NCI-H69 (cell line): ENCODE measurements around the gene FAXDC2.
"Not testable (repeated sequence)": the region's sequence is repeated elsewhere in the genome, so short reads cannot be mapped to it uniquely, and the experiment has no call there.

ENCODE experiments used
- DNase-seq: peaks from one replicate; lab custom pipeline; 2025; lab: John Stamatoyannopoulos, UW

The FAXDC2 gene

GRCh38 chr5:154861946-154862345 is 11.5 kb upstream of the FAXDC2 start:
- DNase-seq: no peak

- no peak for DNase-seq
These were observed 10.4 kb upstream of the FAXDC2 start for GRCh38 chr5:154860765-154861164.

- DNase-seq: no peak
These were observed 9.7 kb upstream of the FAXDC2 start for GRCh38 chr5:154860123-154860522.

- peak; percentile 63 for DNase-seq
These were observed 8.8 kb upstream of the FAXDC2 start for GRCh38 chr5:154858972-154859871.

GRCh38 chr5:154858297-154858971 is 8.0 kb upstream of the FAXDC2 start, which contains the start of gene CNOT8:
CNOT8 (plus strand) TSS chr5:154858627; CDS start chr5:154863279, 4,652 bp downstream.
- DNase-seq: peak; percentile 99

DNA sequence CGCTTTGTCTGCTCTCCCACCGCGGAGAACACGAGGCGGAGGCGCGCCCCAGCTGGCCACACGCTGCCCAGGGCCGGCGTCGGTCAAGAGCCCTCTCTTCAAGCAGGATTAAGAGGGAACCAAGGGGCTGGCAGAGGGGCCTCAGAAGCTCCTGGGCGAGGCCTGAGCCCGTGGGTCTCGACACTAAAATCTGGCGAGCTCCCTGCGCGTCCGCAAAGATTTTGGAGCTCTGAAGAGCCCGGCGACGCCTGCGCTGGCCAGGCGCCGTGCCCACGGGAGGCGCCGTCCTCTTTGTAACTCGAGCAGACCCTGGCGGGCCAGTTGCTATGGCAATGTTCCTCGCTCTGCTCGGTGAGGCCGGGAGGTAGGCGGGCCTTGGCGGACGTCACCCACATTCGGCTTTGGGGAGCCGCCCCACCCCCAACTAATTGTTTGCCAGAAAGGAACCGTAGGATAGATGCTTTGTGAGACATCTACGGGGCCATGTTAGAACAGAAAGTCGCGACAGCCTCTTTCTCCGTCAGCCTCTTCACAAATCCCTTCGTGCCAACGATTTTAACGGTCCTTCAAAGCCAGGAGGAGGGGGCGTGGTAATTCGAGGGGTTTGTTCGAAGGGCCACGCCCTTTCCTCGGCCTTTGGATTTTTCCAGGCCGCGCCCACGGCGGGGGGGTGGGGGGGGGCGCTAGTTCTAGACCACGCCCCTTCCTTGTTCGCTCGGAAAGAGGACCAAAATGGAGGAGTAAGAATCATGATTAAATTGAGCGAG is 7.3 kb upstream of the FAXDC2 start:
- peak; percentile 99 for DNase-seq

GRCh38 chr5:154851351-154851750 is 948 bp upstream of the FAXDC2 start:
- DNase-seq: no peak

GRCh38 chr5:154849791-154850201 is 607 bp downstream of the FAXDC2 start:
- DNase-seq: no peak

- DNase-seq: no peak
These were observed 1.1 kb downstream of the FAXDC2 start for GRCh38 chr5:154849264-154849785.

- DNase-seq: peak; percentile 62
These were observed 5.6 kb downstream of the FAXDC2 start for GRCh38 chr5:154844809-154845208.

DNA sequence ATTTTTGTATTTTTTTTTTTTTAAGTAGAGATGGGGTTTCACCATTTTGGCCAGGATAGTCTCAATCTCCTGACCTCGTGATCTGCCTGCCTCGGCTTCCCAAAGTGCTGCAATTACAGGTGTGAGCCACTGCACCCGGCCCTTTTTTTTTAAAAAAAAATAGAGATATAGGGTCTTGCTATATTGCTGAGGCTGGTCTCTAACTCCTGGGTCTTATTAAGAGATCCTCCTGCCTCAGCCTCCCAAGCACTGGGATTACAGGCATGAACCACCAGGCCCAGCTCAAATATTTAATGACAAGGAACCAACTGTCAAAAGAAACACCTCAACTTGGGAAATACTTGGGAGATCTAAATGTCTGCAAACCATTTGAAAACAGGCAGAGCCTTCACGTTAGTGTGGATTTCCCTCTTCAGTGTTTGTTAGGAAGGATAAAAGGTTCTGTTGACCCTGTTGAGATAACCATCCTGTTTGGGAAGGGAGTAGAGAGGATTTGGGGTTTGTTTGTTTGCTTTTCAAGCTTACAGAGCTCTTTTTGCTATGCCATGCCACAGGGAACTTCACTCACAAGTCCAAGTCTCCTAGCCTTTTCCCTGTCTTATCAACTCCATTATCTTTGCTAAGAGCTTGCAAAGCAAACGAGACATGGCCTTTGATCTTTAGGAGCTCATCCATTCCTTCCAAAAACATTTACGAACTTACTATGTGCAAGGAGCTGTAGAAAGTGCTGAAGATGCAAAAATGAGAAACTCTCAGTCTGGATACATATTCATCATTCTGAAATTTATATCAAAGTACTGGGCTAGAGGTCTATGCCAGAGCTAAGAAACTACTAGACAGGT is 7.5 kb downstream of the FAXDC2 start:
- DNase-seq: no peak

DNA sequence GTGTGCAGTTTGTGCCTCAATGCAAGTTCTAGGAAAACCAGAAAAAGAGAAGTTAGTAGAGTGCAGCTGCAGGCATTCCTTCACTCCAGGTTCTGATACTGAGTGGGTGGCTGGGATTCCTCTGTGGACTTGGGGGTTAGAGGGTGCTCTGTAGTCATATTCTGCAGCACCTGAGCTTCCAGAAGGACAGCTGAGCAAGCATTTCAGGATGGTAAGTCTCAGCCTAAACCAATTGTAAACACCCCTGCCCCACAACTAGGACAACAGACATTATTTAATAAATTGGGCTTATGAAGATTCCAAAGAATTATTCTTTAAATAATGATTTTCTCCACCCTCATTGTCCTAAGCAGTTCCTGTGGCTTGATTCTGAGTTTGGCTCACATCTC is 9.1 kb downstream of the FAXDC2 start:
- no peak for DNase-seq

DNA sequence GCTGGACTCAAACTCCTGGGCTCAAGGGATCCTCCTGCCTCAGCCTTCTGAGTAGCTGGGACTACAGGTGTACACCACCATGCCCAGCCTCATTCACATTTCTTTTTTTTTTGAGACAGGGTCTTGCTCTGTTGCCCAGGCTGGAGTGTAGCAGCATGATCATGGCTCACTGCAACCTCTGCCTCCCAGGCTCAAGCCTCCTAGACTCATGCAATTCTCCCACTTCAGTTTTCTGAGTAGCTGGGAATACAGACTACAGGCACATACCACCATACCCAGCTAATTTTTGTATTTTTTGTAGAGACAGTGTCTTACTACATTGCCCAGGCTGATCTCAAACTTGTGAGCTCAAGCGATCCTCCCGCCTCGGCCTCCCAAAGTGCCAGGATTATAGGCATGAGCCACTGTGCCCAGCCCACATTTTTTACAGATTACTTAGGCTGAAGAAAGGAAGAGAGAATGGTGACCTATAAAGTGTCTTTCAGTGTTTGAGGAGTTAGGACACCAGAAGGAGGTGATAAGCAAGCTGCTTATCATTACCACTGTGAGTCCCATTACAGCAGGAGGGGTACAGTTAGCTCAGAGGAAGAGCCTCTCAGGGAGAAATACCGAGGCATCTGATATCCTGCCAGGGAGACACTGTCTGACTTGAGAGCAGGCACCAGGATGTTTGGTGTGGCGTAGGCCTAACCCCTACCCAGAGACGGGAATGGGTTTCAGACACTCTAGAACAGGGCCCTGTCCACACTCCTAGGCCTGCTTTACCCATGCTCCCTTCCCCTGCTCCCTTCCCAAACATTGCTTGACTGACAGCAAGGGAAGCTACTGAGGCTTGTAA is 9.7 kb downstream of the FAXDC2 start:
- DNase-seq: no peak

- DNase-seq: no peak
These were observed 13.1 kb downstream of the FAXDC2 start for GRCh38 chr5:154837009-154837901.

GRCh38 chr5:154836225-154836624 is 14.2 kb downstream of the FAXDC2 start:
- no peak for DNase-seq

- DNase-seq: not testable (repeated sequence)
These were observed 14.7 kb downstream of the FAXDC2 start for GRCh38 chr5:154835701-154836052.

DNA sequence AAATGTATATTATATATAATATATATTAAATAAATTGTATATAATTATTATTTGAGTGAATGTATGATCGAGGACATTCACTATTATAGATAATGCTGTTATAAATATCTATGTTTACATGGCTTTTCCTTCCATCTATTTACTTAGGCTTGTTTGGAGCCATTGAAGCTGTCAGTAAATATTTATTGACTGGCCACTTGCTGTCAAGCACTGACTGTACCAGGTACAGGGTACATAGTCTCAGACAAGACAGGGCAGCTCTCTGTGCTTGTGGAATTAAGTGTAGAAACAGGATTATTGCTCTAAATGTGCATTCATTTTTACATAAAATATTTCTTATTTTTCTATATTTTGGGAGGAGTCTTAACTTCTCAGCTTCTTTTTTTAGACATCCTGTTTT is 16.4 kb downstream of the FAXDC2 start:
- DNase-seq: no peak

- DNase-seq: not testable (repeated sequence)
These were observed 17.6 kb downstream of the FAXDC2 start for GRCh38 chr5:154832804-154833203.

GRCh38 chr5:154831451-154831850 is 19.0 kb downstream of the FAXDC2 start:
- DNase-seq: no peak
